ENCODE data around the gene MMRN2.
A peak's percentile ranks its signal among the peaks of the same experiment; 100 is the strongest.

MMRN2 gene

GRCh38 chr10:86969421-86970041 lies 12.1 kb upstream of the MMRN2 start:
- peak; percentile 90 for DNase-seq (ENCODE audit: low read depth)

GRCh38 chr10:86968994-86969355 lies 11.6 kb upstream of the MMRN2 start:
- DNase-seq (ENCODE audit: low read depth) = no peak

- peak; percentile 47 for DNase-seq (ENCODE audit: low read depth)
Observed at GRCh38 chr10:86968271-86968993, 11.0 kb upstream of the MMRN2 start, which contains the start of gene ADIRF. Gene ADIRF, plus strand, starts transcription at chr10:86968482. Its CDS starts 63 bp downstream, at chr10:86968545.

DNA sequence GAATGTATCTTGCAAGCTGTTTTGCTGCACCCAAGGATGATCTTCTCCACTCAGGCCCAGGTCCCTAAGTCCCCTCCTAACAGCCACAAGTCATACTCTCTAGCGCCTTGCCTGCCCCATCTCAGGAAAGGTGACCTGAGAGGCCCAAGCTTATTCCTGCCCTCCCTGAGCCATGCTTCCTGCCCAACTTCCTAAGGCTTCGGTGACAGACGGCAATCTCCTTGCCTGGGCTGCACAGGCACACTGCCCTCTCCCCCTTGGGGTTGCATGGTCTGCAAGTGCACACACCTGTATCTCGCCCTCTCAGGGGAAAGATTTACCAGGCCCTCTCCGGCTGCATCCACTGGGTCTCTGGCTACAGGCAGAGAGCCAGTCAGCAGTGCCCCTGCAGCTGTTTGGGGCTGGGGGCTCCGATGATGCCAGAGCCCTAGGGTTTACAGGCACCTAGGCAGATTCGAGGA lies 10.1 kb upstream of the MMRN2 start:
- no peak for DNase-seq (ENCODE audit: low read depth)

GRCh38 chr10:86965986-86966654 lies 8.7 kb upstream of the MMRN2 start:
- no peak for DNase-seq (ENCODE audit: low read depth)

DNA sequence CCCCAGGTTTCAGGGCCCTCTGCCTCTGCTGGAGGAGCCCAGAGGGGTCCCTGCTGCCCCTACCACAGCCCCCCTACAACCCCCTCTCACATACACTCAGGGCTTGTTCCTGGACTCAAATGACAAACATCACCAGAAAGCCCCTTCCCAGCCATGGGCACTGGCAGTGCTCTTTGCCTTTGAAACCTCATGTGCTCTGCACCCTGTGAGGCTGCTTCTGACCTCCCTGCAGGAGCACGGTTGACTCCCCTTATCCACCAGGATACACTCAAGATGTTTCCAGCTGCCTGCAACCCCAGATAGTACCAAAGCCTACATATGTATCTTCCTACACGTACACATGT lies 7.4 kb upstream of the MMRN2 start:
- DNase-seq (ENCODE audit: low read depth) = no peak

DNA sequence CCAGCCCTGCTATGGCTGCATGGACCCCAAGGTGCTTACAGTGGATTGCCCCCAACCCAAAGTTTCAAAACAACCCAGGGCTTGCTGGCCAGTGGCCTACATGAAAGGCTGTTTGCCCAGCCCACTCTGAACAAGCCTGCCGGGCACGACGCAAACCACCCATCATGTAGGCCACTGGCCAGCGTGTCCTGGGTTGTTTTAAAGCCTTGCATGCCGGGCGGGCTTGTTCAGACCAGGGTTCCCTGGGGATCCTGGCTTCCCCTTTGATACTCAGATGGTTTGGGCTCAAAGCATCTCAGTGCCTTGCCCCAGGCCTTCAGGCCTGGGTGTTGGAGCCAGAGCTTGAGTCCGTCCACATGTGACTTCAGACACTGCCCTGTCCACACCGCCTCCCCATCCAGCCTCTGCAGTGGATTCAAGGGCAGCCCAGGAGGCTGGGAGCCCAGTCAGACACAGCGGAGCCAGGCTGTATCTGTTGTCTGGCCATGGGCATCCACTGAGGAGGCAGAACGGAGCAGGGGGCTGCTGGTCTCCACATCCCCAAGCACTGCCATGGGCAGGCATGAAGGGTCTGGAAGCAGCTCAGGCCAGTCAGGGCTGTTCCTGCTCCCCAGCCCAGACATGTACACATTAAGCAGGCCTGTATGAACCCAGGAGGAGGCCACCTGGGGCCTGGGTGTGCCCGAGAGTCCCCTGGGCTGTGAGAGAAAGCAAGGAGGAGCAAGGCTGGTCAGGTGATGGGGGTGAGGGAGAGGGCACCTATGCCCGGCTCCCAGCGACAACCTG lies 6.8 kb upstream of the MMRN2 start:
- no peak for DNase-seq (ENCODE audit: low read depth)

GRCh38 chr10:86963341-86963919 lies 6.0 kb upstream of the MMRN2 start:
- no peak for DNase-seq (ENCODE audit: low read depth)

DNA sequence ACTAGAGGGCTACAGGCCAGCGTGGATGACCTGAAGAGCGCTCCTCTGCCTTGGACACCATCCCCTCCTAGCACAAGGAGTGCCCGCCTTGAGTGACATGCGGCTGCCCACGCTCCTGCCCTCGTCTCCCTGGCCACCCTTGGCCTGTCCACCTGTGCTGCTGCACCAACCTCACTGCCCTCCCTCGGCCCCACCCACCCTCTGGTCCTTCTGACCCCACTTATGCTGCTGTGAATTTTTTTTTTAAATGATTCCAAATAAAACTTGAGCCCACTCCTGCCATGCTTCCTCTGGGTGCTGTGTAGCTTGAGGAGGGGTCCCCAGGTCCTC lies 5.5 kb upstream of the MMRN2 start:
- DNase-seq (ENCODE audit: low read depth) = no peak

GRCh38 chr10:86962136-86962980 lies 4.9 kb upstream of the MMRN2 start:
- no peak for DNase-seq (ENCODE audit: low read depth)

DNA sequence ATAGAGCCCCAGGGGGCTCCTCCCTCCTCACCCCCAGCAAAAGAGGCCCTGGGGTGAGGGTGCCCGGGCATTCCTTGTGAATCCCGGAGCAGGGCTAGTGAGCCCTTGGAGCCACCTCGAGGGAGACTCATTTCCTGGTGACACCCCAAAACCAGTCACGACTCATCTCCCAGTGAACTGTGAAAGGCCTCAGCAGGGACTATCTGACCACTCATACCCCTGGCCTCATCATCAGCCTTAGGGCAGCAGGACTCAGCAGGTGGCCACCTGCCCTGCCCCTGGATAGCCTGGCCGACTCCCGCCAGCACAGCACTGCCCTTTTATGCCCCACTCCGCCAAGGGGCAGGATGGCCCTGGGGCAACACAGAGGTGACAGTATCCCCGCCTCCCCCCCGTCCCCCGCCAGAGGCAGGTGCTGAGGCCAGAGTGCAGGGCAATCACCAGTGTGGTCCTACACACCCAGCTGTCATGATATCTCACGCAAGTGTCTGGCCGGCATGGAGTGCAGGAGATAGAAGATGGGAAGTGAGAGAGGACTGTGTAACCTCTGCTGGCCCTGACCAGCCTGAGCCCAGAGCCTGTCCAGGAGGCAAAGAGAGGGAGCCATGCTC lies 4.2 kb upstream of the MMRN2 start:
- peak; percentile 85 for DNase-seq (ENCODE audit: low read depth)

GRCh38 chr10:86960863-86961434 lies 3.5 kb upstream of the MMRN2 start:
- no peak for DNase-seq (ENCODE audit: low read depth)

- peak; percentile 85 for DNase-seq (ENCODE audit: low read depth)
Observed at GRCh38 chr10:86960003-86960862, 2.8 kb upstream of the MMRN2 start.

DNA sequence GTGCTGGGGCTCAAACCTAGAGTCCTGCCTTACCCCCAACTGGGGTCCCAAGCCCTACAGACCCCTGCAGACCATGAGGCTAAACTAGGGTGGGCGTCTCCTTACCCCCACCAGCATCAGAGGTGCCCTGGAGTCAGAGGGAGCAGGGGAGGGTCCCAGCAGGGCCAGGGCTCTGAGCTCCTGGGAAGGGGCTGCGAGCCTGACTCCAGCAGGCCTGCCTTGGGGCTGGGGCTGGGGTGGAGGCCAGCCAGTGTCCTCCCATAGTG lies 2.3 kb upstream of the MMRN2 start:
- no peak for DNase-seq (ENCODE audit: low read depth)

GRCh38 chr10:86958901-86959736 lies 1.7 kb upstream of the MMRN2 start:
- DNase-seq (ENCODE audit: low read depth) = peak; percentile 84

GRCh38 chr10:86958116-86958900 lies 893 bp upstream of the MMRN2 start, which contains the start of gene SNCG:
Gene SNCG, plus strand, starts transcription at chr10:86958599. Its CDS starts 99 bp downstream, at chr10:86958698.
- DNase-seq (ENCODE audit: low read depth) = no peak

DNA sequence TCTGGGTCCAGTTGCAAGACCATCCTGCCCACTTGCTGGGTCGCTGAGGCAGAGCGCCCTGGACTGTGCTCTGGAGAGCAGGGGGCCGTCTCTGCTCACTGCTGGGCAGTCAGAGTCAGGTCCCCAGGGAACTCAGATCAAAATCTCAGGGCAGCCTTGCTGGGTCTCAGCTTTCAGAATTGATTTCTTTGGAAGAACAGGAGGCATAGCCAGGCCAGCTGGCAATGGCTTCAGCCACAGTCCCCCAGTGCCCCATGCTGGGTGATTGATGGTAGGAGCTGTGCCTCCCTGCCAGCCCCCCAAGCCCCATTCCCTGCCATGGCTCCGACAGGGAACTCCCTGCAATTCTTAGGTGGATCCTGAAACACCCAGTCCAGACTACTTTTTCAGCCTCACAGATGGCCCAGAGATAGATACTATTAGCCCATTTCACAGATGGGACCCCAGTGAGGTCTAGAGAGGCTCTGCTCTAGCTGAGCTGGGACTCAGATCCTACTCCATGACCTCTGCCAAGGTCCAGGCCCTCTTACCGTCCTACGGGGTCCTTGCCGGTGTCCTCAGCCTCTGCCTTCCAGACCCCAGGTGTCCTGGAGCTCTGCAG lies 467 bp downstream of the MMRN2 start:
- DNase-seq (ENCODE audit: low read depth) = no peak

Measured in ELR (cell line).